CD4-positive, alpha-beta memory T cell (primary cell): ENCODE results near the gene CLSTN3. TPM values are rescaled to one million over a fixed set of nuclear protein-coding genes. Genes with fewer than 3 reads are reported as not detected.

Experiments used
- CTCF ChIA-PET: fragments of 350-600 bp; sonication (Branson Sonifier 250); formaldehyde crosslinking; loops from one replicate; lab custom pipeline; 2021; ENCODE audit warnings: inconsistent platforms; ENCODE audit not compliant: partially characterized antibody; lab: Charles Lee
- POLR2A ChIA-PET: fragments of 350-600 bp; sonication (Branson Sonifier 250); formaldehyde crosslinking; loops from one replicate; lab custom pipeline; 2021; ENCODE audit not compliant: partially characterized antibody; lab: Charles Lee
- DNase-seq, 5 donors: peaks; one replicate each; pipeline versions ENCODE4 v3.0.0 to v3.0.0-alpha.2; 2020 to 2022; ENCODE audit warnings: mixed read lengths in 1 of 5
- H3K27ac ChIP-seq: one replicate; pipeline ENCODE4 v1.7.0; 2013; ENCODE audit warnings: low read depth, low read length
- H3K27me3 ChIP-seq: 2 replicates; pipeline ENCODE4 v1.7.0; 2013; ENCODE audit warnings: mild to moderate bottlenecking, low read length, moderate library complexity; ENCODE audit not compliant: insufficient read depth
- H3K36me3 ChIP-seq: 2 replicates; pipeline ENCODE4 v1.7.0; 2013; ENCODE audit warnings: mild to moderate bottlenecking, low read length, moderate library complexity; ENCODE audit not compliant: insufficient read depth
- H3K4me1 ChIP-seq: 2 replicates; pipeline ENCODE4 v1.7.0; 2013; ENCODE audit warnings: mild to moderate bottlenecking, low read length, moderate library complexity; ENCODE audit not compliant: insufficient read depth
- H3K4me3 ChIP-seq, 2 donors: one replicate each; pipeline ENCODE4 v1.7.0; 2013; ENCODE audit warnings: low read length in 2 of 2, mild to moderate bottlenecking in 1 of 2
- H3K9me3 ChIP-seq, 2 donors: one replicate each; pipeline ENCODE4 v1.7.0; 2013; ENCODE audit warnings: low read length in 2 of 2, control low read depth in 1 of 2; ENCODE audit not compliant: control insufficient read depth in 1 of 2
- H3K27ac Mint-ChIP-seq, 7 donors: one replicate each; pipeline ENCODE4 v1.8.0; 2020 to 2021; ENCODE audit warnings: mixed read lengths in 7 of 7, mild to moderate bottlenecking in 6 of 7, inconsistent platforms in 3 of 7, moderate library complexity in 3 of 7
- H3K27me3 Mint-ChIP-seq, 2 donors: one replicate each; pipeline ENCODE4 v1.8.0; 2020 to 2021; ENCODE audit warnings: mixed read lengths in 2 of 2
- H3K36me3 Mint-ChIP-seq, 2 donors: one replicate each; pipeline ENCODE4 v1.8.0; 2020 to 2021; ENCODE audit warnings: mixed read lengths in 2 of 2, inconsistent platforms in 1 of 2, mild to moderate bottlenecking in 1 of 2
- H3K4me1 Mint-ChIP-seq, 4 donors: one replicate each; pipeline ENCODE4 v1.8.0; 2020 to 2021; ENCODE audit warnings: mixed read lengths in 4 of 4, mild to moderate bottlenecking in 1 of 4
- H3K4me3 Mint-ChIP-seq, 8 donors: one replicate each; pipeline ENCODE4 v1.8.0; 2020 to 2021; ENCODE audit warnings: mixed read lengths in 8 of 8, mild to moderate bottlenecking in 7 of 8, moderate library complexity in 6 of 8, inconsistent platforms in 3 of 8
- H3K9me3 Mint-ChIP-seq, 8 donors: one replicate each; pipeline ENCODE4 v1.8.0; 2020 to 2021; ENCODE audit warnings: mixed read lengths in 8 of 8, mild to moderate bottlenecking in 5 of 8, inconsistent platforms in 3 of 8, moderate library complexity in 1 of 8
- intact Hi-C: fragments of 100-400 bp; cut with micrococcal nuclease; formaldehyde crosslinking; loops from one replicate; pipeline ENCODE4 v1.15.1; 2023
- polyA plus RNA-seq, 2 donors: library from polyadenylated mRNA; unstranded; fragments of 300-500 nt; fragmentation: Illumina TruSeq; gene quantifications; one replicate each; pipeline ENCODE4 v1.2.3, GENCODE V29; 2021
- total RNA-seq, 2 experiments: library from RNA; stranded (reverse); gene quantifications; one replicate each; pipeline ENCODE4 v1.2.3, GENCODE V29; 2021

The CLSTN3 gene
- total and polyA plus RNA-seq, 4 experiments from 2014 or later = 6.7 to 58.5 (median 29.1) TPM

DNA sequence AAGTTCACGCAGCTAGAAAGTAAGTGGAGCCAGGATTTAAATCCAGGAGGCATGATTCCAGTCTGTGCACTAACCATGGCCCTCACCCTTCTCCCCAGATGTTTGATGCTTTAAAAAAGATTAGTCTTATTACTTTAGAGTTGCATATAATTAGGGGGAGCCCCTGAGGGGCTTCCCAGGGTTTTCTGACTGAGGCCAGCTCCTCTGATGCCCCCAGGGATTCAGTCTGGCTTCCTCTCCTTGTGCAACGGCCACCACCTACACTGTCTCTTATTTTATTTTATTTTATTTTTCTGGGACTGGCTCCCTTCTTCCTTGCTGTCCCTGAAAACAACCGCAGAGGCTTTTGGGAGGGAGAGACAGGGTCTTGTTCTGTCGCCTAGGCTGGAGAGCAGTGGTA, 22.6 kb downstream of the CLSTN3 start:
- DNase-seq = no peak
- Histone ChIP-seq H3K27ac (no peak overlapping the region), H3K36me3 (peaks cover 51% of the 10 kb centered on the region), H3K4me3 (no peak overlapping the region), H3K27me3 (no peaks in the 10 kb centered on the region), H3K9me3 (no peaks in the 10 kb centered on the region), H3K4me1 (no peaks in the 10 kb centered on the region)
- CTCF ChIA-PET = no interaction called here
- Mint-ChIP-seq H3K9me3 (no peaks in the 10 kb centered on the region), H3K36me3 (peaks cover 44 to 85% of the 10 kb centered on the region in 2 donors), H3K27me3 (no peaks in the 10 kb centered on the region), H3K4me3 (no peak overlapping the region), H3K27ac (no peak overlapping the region), H3K4me1 (no peaks in the 10 kb centered on the region)
- intact Hi-C loops = no loop called here
- POLR2A ChIA-PET = interaction anchor here (1.0 kb wide), 1 partner anchor 29 kb away, joined by 3 read pairs; no protein-coding TSS in a partner anchor

DNA sequence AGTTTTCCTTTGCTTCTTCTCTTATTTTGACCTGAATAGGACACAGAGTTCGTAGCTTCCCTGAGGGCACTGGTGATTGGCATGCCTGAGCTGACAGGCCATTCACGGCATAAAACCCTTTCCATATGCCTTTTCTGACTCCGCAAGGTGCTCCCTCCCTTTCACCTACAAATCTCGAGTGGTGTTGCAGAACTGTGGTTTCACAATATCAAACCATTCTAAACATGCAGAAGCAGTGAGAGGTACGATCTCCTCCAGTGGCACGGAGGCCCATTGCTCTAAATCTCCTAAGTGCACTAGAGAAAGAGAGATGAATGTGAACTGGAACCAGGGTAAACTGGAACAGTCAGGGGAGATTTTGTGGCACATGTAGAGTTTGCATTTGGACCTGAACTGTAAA, 23.9 kb downstream of the CLSTN3 start:
- CTCF ChIA-PET = interaction anchor here (1.0 to 2.7 kb wide), 4 partner anchors 9 to 13 kb away, joined by 3 to 10 read pairs (median 6); no protein-coding TSS in a partner anchor
- H3K4me3 Mint-ChIP-seq = no peak overlapping the region
- H3K9me3 Mint-ChIP-seq = no peaks in the 10 kb centered on the region
- Histone ChIP-seq H3K27ac (no peak overlapping the region), H3K9me3 (no peaks in the 10 kb centered on the region), H3K4me3 (no peak overlapping the region), H3K36me3 (peaks cover 43% of the 10 kb centered on the region), H3K27me3 (no peaks in the 10 kb centered on the region), H3K4me1 (no peaks in the 10 kb centered on the region)
- no peaks in the 10 kb centered on the region for H3K4me1 Mint-ChIP-seq
- H3K27ac Mint-ChIP-seq = peak overlapping the region in 2 of 7 donors; percentile 24 to 48
- DNase-seq = no peak
- POLR2A ChIA-PET = no interaction called here
- intact Hi-C loops = no loop called here
- no peaks in the 10 kb centered on the region for H3K27me3 Mint-ChIP-seq
- peaks cover 32 to 77% of the 10 kb centered on the region in 2 donors for H3K36me3 Mint-ChIP-seq

DNA sequence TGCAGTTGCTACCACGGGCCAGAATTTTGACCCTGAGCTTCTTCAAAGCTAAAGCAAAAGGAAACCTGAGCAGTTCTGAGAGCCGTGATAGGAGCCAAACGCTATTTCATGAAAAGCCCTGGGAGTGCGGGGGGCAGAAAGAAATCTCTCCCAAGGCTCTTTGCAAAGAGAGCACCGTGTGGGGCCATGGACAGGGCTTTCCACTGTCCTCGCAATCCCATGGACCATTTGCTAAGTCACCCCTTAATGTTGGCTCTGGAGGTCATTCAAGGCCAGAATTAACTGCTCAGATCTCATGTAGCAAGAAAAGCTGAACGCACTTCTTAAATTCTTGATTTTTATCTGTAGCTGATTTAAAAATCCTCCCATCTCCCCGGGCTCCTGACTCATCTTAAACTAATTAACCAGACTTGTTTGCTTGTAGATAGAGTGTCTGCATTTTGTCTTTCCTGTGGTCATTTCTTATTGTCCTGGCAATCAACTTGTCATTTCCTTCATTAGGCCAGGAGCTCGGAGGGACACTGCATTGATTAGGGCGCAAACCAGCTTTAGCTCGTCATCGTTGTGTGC, 24.8 kb downstream of the CLSTN3 start:
- no peak for DNase-seq
- Histone ChIP-seq H3K27me3 (no peaks in the 10 kb centered on the region), H3K4me3 (no peak overlapping the region), H3K9me3 (no peaks in the 10 kb centered on the region), H3K36me3 (peaks cover 34% of the 10 kb centered on the region), H3K27ac (no peak overlapping the region), H3K4me1 (no peaks in the 10 kb centered on the region)
- CTCF ChIA-PET = interaction anchor here (1.1 to 2.7 kb wide), 2 partner anchors 9 to 13 kb away, joined by 5 to 10 read pairs; no protein-coding TSS in a partner anchor
- Mint-ChIP-seq H3K36me3 (peaks cover 25 to 74% of the 10 kb centered on the region in 2 donors), H3K4me1 (no peaks in the 10 kb centered on the region), H3K4me3 (no peak overlapping the region), H3K27me3 (no peaks in the 10 kb centered on the region), H3K9me3 (no peaks in the 10 kb centered on the region), H3K27ac (peak overlapping the region in 1 of 7 donors; percentile 35)
- intact Hi-C loops = no loop called here
- POLR2A ChIA-PET = interaction anchor here (0.9 kb wide), 1 partner anchor 34 kb away, joined by 3 read pairs; no protein-coding TSS in a partner anchor

DNA sequence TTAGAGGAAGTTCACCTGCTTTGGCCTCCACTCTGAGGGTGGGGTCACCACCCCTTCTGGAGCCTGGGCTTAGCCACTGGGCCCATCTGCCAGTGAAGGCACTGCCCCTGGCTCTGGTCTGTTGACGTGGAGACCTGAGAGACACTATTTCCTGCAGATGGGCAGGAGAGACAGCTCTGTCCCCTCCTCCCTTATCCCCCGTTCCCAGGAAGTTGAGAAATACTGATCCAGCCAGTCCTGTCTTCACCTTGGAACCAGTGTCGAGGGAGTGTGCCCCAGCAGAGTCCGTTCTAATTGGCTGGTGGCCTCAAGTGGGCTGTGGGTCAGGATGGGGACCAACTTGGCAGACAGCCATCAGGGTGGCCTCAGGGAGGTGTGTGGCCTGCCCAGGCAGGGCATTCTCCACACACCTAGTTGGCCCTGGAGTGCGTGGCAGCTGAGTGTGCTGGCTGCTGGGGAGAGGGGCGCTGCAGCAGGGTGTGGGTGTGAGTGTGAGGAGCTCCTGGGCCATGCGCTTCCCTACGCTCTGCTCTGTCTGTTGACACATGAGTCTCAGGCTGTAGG, 25.4 kb downstream of the CLSTN3 start:
- Histone ChIP-seq H3K27ac (no peak overlapping the region), H3K4me3 (no peak overlapping the region), H3K9me3 (no peaks in the 10 kb centered on the region), H3K36me3 (peaks cover 28% of the 10 kb centered on the region), H3K4me1 (no peaks in the 10 kb centered on the region), H3K27me3 (no peaks in the 10 kb centered on the region)
- intact Hi-C loops = no loop called here
- Mint-ChIP-seq H3K27ac (peak overlapping the region in 2 of 7 donors; percentile 5 to 23), H3K27me3 (no peaks in the 10 kb centered on the region), H3K4me3 (no peak overlapping the region), H3K4me1 (peaks cover 0 to 2% (median under 1%) of the 10 kb centered on the region in 4 donors), H3K36me3 (peaks cover 20 to 71% of the 10 kb centered on the region in 2 donors), H3K9me3 (no peaks in the 10 kb centered on the region)
- ChIA-PET CTCF (interaction anchor here (2.7 kb wide), 1 partner anchor 9 kb away, joined by 10 read pairs; no protein-coding TSS in a partner anchor), POLR2A (interaction anchor here (0.9 kb wide), 1 partner anchor 33 kb away, joined by 3 read pairs; no protein-coding TSS in a partner anchor)
- DNase-seq = no peak

DNA sequence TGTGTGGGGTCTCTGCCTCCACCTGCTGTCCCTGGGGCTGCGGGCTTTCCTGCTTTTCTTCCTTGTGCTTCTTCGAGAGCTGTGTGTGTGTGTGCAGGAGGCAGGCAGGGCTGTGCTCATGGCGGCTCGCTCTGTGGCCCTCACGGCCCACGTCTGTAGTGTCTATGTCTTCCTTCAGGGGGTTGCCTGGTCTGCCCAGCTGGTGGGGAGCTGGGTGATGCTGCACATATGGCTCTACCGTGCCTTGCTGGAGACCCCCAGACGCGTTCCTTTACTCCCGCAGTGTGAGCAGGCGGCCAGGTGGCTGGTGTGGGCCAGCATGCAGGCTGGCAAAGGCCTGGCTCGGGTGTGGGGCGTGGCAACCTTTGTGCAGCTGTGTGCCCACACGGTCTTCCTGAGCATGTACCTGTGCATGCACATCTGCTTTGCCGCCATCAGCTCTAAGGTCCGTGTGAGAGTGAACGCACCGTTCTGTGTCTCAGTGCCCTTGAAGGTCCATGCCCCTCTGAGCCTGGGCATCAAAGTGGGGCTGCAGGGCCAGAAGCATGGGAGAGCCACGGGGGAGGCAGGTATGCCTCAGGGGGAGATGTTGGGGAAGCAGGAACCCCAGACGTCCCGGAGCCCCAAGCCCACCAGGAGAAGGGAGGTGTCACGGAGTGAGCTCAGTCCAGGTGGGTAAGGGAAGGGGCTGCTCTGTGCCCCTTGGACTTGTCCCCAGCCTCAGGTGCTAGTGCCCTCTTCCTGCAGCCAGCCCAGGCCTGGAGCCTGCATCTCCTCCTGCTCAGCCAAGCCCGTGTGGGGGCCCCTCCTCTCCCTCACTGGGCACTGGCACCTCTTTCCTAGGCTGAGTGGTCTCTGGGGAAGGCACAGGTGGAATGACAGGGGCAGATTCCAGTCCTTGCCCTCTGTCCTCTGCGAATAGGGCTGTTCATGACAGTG, 26.4 kb downstream of the CLSTN3 start:
- peaks cover 15 to 65% of the 10 kb centered on the region in 2 donors for H3K36me3 Mint-ChIP-seq
- intact Hi-C loops = no loop called here
- H3K4me3 Mint-ChIP-seq = no peak overlapping the region
- Histone ChIP-seq H3K4me1 (no peaks in the 10 kb centered on the region), H3K27me3 (no peaks in the 10 kb centered on the region), H3K27ac (no peak overlapping the region), H3K4me3 (no peak overlapping the region), H3K9me3 (no peaks in the 10 kb centered on the region), H3K36me3 (peaks cover 19% of the 10 kb centered on the region)
- POLR2A ChIA-PET = no interaction called here
- DNase-seq = no peak
- H3K9me3 Mint-ChIP-seq = no peaks in the 10 kb centered on the region
- H3K27me3 Mint-ChIP-seq = no peaks in the 10 kb centered on the region
- H3K4me1 Mint-ChIP-seq = peaks cover 0 to 5% (median under 1%) of the 10 kb centered on the region in 4 donors
- CTCF ChIA-PET = interaction anchor here (2.7 kb wide), 1 partner anchor 8 kb away, joined by 10 read pairs; no protein-coding TSS in a partner anchor
- peak overlapping the region in 1 of 7 donors; percentile 42 for H3K27ac Mint-ChIP-seq

DNA sequence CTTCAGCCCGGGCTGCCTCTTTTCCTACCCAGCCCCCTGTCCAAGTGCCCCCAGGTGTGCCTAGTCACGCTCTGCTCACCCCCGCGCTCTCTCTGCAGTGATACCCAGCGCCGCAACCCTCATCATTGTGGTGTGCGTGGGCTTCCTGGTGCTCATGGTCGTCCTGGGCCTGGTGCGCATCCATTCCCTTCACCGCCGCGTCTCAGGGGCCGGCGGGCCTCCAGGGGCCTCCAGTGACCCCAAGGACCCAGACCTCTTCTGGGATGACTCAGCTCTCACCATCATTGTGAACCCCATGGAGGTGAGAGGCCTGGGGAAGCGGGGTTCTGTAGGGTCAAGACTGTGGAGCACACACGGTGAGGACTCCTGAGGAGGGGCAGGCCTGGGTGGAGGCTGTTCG, 27.2 kb downstream of the CLSTN3 start:
- Mint-ChIP-seq H3K27me3 (no peaks in the 10 kb centered on the region), H3K27ac (peak overlapping the region in 1 of 7 donors; percentile 66), H3K4me1 (peaks cover 0 to 5% (median 1%) of the 10 kb centered on the region in 4 donors), H3K9me3 (no peaks in the 10 kb centered on the region), H3K4me3 (no peak overlapping the region), H3K36me3 (peaks cover 15 to 61% of the 10 kb centered on the region in 2 donors)
- Histone ChIP-seq H3K9me3 (no peaks in the 10 kb centered on the region), H3K4me1 (peaks cover 1% of the 10 kb centered on the region), H3K27me3 (no peaks in the 10 kb centered on the region), H3K4me3 (no peak overlapping the region), H3K27ac (no peak overlapping the region), H3K36me3 (peaks cover 18% of the 10 kb centered on the region)
- ChIA-PET CTCF (no interaction called here), POLR2A (no interaction called here)
- no peak for DNase-seq
- intact Hi-C loops = no loop called here
